H9 (cell line): ENCODE data around the gene PLEKHG7. TPM values are rescaled to one million over a fixed set of nuclear protein-coding genes. Genes with fewer than 3 reads are reported as not detected.

Source experiments
- DNase-seq: peaks from one replicate; pipeline ENCODE4 v3.0.0-alpha.2; 2017
- H2AFZ ChIP-seq: one replicate; pipeline ENCODE4 v1.6.1; 2013; ENCODE audit warnings: mild to moderate bottlenecking, low read length, control low read depth, moderate library complexity
- H2AK5ac ChIP-seq: 2 replicates; pipeline ENCODE4 v1.6.1; 2013; ENCODE audit warnings: low read length, control low read depth, mixed read lengths; ENCODE audit not compliant: insufficient read length
- H2BK120ac ChIP-seq: one replicate; pipeline ENCODE4 v1.6.1; 2013; ENCODE audit warnings: low read depth, mild to moderate bottlenecking, low read length, control low read depth, inconsistent platforms; ENCODE audit not compliant: poor library complexity, severe bottlenecking
- H2BK12ac ChIP-seq: 2 replicates; pipeline ENCODE4 v1.6.1; 2013; ENCODE audit warnings: low read length, control low read depth, mixed read lengths, low read depth; ENCODE audit not compliant: insufficient read length
- H2BK15ac ChIP-seq: 2 replicates; pipeline ENCODE4 v1.6.1; 2013; ENCODE audit warnings: low read depth, low read length, control low read depth
- H2BK20ac ChIP-seq: one replicate; pipeline ENCODE4 v1.6.1; 2013; ENCODE audit warnings: low read depth, mild to moderate bottlenecking, low read length, control low read depth, inconsistent platforms; ENCODE audit not compliant: poor library complexity, severe bottlenecking
- H2BK5ac ChIP-seq: 2 replicates; pipeline ENCODE4 v1.6.1; 2013; ENCODE audit warnings: low read length, control low read depth, mixed read lengths; ENCODE audit not compliant: insufficient read length
- H3K14ac ChIP-seq: 2 replicates; pipeline ENCODE4 v1.6.1; 2013; ENCODE audit warnings: low read length, control low read depth; ENCODE audit not compliant: insufficient read depth
- H3K18ac ChIP-seq: 2 replicates; pipeline ENCODE4 v1.6.1; 2013; ENCODE audit warnings: low read depth, mild to moderate bottlenecking, mixed read lengths, low read length, control low read depth; ENCODE audit not compliant: insufficient read length
- H3K23ac ChIP-seq: 2 replicates; pipeline ENCODE4 v1.6.1; 2013; ENCODE audit warnings: low read length, control low read depth, mixed read lengths, low read depth; ENCODE audit not compliant: insufficient read length
- H3K23me2 ChIP-seq: 2 replicates; pipeline ENCODE4 v1.6.1; 2013; ENCODE audit warnings: low read depth, mild to moderate bottlenecking, mixed read lengths, low read length, control low read depth; ENCODE audit not compliant: insufficient read length, poor library complexity, severe bottlenecking
- H3K27ac ChIP-seq: 2 replicates; pipeline ENCODE4 v1.5.1; 2013; ENCODE audit warnings: low read length, control low read depth, mixed read lengths, low read depth; ENCODE audit not compliant: insufficient read length
- H3K27me3 ChIP-seq: 2 replicates; pipeline ENCODE4 v1.6.1; 2013; ENCODE audit warnings: low read length, control low read depth, inconsistent platforms; ENCODE audit not compliant: insufficient read depth
- H3K4ac ChIP-seq: 2 replicates; pipeline ENCODE4 v1.6.1; 2013; ENCODE audit warnings: low read depth, mild to moderate bottlenecking, control low read depth, inconsistent platforms, low read length, moderate library complexity
- H3K4me1 ChIP-seq: 2 replicates; pipeline ENCODE4 v1.6.1; 2013; ENCODE audit warnings: low read length, control low read depth, inconsistent platforms; ENCODE audit not compliant: insufficient read depth
- H3K4me2 ChIP-seq: 2 replicates; pipeline ENCODE4 v1.6.1; 2013; ENCODE audit warnings: low read length, control low read depth, mixed read lengths; ENCODE audit not compliant: insufficient read length, insufficient read depth
- H3K56ac ChIP-seq: 2 replicates; pipeline ENCODE4 v1.6.1; 2013; ENCODE audit warnings: low read depth, mild to moderate bottlenecking, mixed read lengths, low read length, control low read depth; ENCODE audit not compliant: insufficient read length
- H3K79me1 ChIP-seq: 2 replicates; pipeline ENCODE4 v1.6.1; 2013; ENCODE audit warnings: low read depth, mild to moderate bottlenecking, moderate library complexity, low read length, control low read depth, inconsistent platforms; ENCODE audit not compliant: insufficient read depth, poor library complexity, severe bottlenecking
- H3K79me2 ChIP-seq: 2 replicates; pipeline ENCODE4 v1.6.1; 2013; ENCODE audit warnings: low read length, control low read depth, inconsistent platforms; ENCODE audit not compliant: insufficient read depth
- H3K9ac ChIP-seq: 2 replicates; pipeline ENCODE4 v1.6.1; 2013; ENCODE audit warnings: low read length, control low read depth, mixed read lengths; ENCODE audit not compliant: insufficient read length; ENCODE audit errors: extremely low read depth
- H3K9me3 ChIP-seq: one replicate; pipeline ENCODE4 v1.6.1; 2013; ENCODE audit warnings: low read depth, low read length, inconsistent platforms; ENCODE audit not compliant: control insufficient read depth
- H3T11ph ChIP-seq: one replicate; pipeline ENCODE4 v1.6.1; 2013; ENCODE audit warnings: mild to moderate bottlenecking, low read length, control low read depth, inconsistent platforms
- H4K20me1 ChIP-seq: one replicate; pipeline ENCODE4 v1.6.1; 2013; ENCODE audit not compliant: control insufficient read depth, insufficient read length, insufficient read depth
- H4K5ac ChIP-seq: 2 replicates; pipeline ENCODE4 v1.6.1; 2013; ENCODE audit warnings: low read depth, mild to moderate bottlenecking, mixed read lengths, low read length, control low read depth; ENCODE audit not compliant: insufficient read length
- H4K8ac ChIP-seq: replicated peaks from 2 replicates; pipeline ENCODE4 v1.6.1; 2013; ENCODE audit warnings: low read length, control low read depth, mixed read lengths, low read depth; ENCODE audit not compliant: insufficient read length
- H4K91ac ChIP-seq: 2 replicates; pipeline ENCODE4 v1.6.1; 2013; ENCODE audit warnings: low read depth, mild to moderate bottlenecking, moderate library complexity, mixed read lengths, low read length, control low read depth; ENCODE audit not compliant: insufficient read length
- H3K27ac Mint-ChIP-seq, 3 experiments: 2 replicates in 2 of 3; 3 replicates in 1 of 3; pipeline ENCODE4 v1.8.0; 2020 to 2021; ENCODE audit warnings: mixed read lengths in 3 of 3, mild to moderate bottlenecking in 1 of 3, moderate library complexity in 1 of 3
- H3K27me3 Mint-ChIP-seq: 2 replicates; pipeline ENCODE4 v1.8.0; 2021; ENCODE audit warnings: low read depth, mild to moderate bottlenecking, moderate library complexity, mixed read lengths
- H3K36me3 Mint-ChIP-seq, 3 experiments: 2 replicates in 2 of 3; 3 replicates in 1 of 3; pipeline ENCODE4 v1.8.0; 2020 to 2021; ENCODE audit warnings: low read depth in 3 of 3, mixed read lengths in 3 of 3; ENCODE audit not compliant: insufficient read depth in 1 of 3
- H3K4me1 Mint-ChIP-seq, 2 experiments: 2 replicates each; pipeline ENCODE4 v1.8.0; 2020; ENCODE audit warnings: mixed read lengths in 2 of 2
- H3K4me3 Mint-ChIP-seq, 2 experiments: 2 replicates in 1 of 2; 3 replicates in 1 of 2; pipeline ENCODE4 v1.8.0; 2020 to 2021; ENCODE audit warnings: mild to moderate bottlenecking in 2 of 2, mixed read lengths in 2 of 2, moderate library complexity in 1 of 2
- H3K9me3 Mint-ChIP-seq, 2 experiments: 2 replicates in 1 of 2; 3 replicates in 1 of 2; pipeline ENCODE4 v1.8.0; 2020; ENCODE audit warnings: mild to moderate bottlenecking in 2 of 2, mixed read lengths in 2 of 2, moderate library complexity in 1 of 2
- CTCF ChIP-seq: fragments of 200-600 bp; sonication (generic); conservative IDR thresholded peaks from 3 replicates; pipeline ENCODE4 v1.8.0; 2021; ENCODE audit warnings: antibody characterized with exemption, mild to moderate bottlenecking
- WGBS: extraction: QIAGEN DNeasy Blood & Tissue Kit; methylation state at CpG from one replicate; pipeline ENCODE4 v1.1.7; 2013; ENCODE audit warnings: missing lambda C conversion rate, low lambda C conversion rate, mixed read lengths; ENCODE audit not compliant: insufficient read length; ENCODE audit errors: extremely low coverage; 5-methylcytosine and 5-hydroxymethylcytosine counted together
- total RNA-seq: library from RNA; stranded (reverse); gene quantifications from 2 replicates; pipeline ENCODE4 v1.2.1, GENCODE V29; 2021

PLEKHG7 gene
- total RNA-seq, 1 experiment from 2014 or later: not detected

- no peak overlapping the region for H4K91ac ChIP-seq
- Mint-ChIP-seq H3K27ac (no peak overlapping the region), H3K4me3 (no peak overlapping the region), H3K4me1 (peaks cover 7 to 10% of the 10 kb centered on the region in 2 experiments), H3K36me3 (no peaks in the 10 kb centered on the region), H3K27me3 (no peaks in the 10 kb centered on the region), H3K9me3 (no peaks in the 10 kb centered on the region)
- no peak overlapping the region for H2BK5ac ChIP-seq
- no peak overlapping the region for H4K5ac ChIP-seq
- no peak overlapping the region for H2BK20ac ChIP-seq
- H2BK120ac ChIP-seq: no peak overlapping the region
- TF ChIP-seq CTCF: no peak
- no peaks in the 10 kb centered on the region for H3K79me2 ChIP-seq
- no peaks in the 10 kb centered on the region for H3K79me1 ChIP-seq
- no CpG with 5 or more reads among the region's 3 CpGs for WGBS
- H2AFZ ChIP-seq: no peak overlapping the region
- H3K18ac ChIP-seq: no peak overlapping the region
- no peak overlapping the region for H2BK15ac ChIP-seq
- H3K9me3 ChIP-seq: no peaks in the 10 kb centered on the region
- no peaks in the 10 kb centered on the region; the same call in 1 of the 2 replicates for H3K4me1 ChIP-seq
- no peak overlapping the region for H3T11ph ChIP-seq
- no peak overlapping the region for H2AK5ac ChIP-seq
- no peak overlapping the region for H2BK12ac ChIP-seq
- no peak overlapping the region for H3K56ac ChIP-seq
- no peak overlapping the region for H3K9ac ChIP-seq
- H3K23ac ChIP-seq: no peak overlapping the region
- H3K4me2 ChIP-seq: no peak overlapping the region
- H3K23me2 ChIP-seq: no peaks in the 10 kb centered on the region
- DNase-seq: no peak
- no peaks in the 10 kb centered on the region for H4K20me1 ChIP-seq
- H3K27me3 ChIP-seq: no peaks in the 10 kb centered on the region
- no peak overlapping the region for H4K8ac ChIP-seq
- H3K4ac ChIP-seq: no peak overlapping the region
- H3K27ac ChIP-seq: no peak overlapping the region
- H3K14ac ChIP-seq: no peak overlapping the region
These were observed 30.9 kb downstream of the PLEKHG7 start for GRCh38 chr12:92733661-92734060.
